Ishikawa (cell line): ENCODE measurements around the gene QSOX2.

Source experiments
- CREB1 ChIP-seq: IDR thresholded peaks from 2 replicates; pipeline ENCODE4 v1.6.1; 2012; ENCODE audit warnings: low read depth
- EGR1 ChIP-seq: IDR thresholded peaks from 2 replicates; pipeline ENCODE4 v1.6.1; 2012
- EP300 ChIP-seq: IDR thresholded peaks from 2 replicates; pipeline ENCODE4 v1.6.1; 2012; ENCODE audit warnings: borderline replicate concordance
- MAX ChIP-seq: IDR thresholded peaks from 2 replicates; pipeline ENCODE4 v1.6.1; 2012
- RAD21 ChIP-seq: IDR thresholded peaks from 2 replicates; pipeline ENCODE4 v1.6.1; 2012; ENCODE audit warnings: low read depth
- REST ChIP-seq: IDR thresholded peaks from 2 replicates; pipeline ENCODE4 v1.6.1; 2012; ENCODE audit warnings: low read depth, mild to moderate bottlenecking
- TAF1 ChIP-seq: IDR thresholded peaks from 2 replicates; pipeline ENCODE4 v1.6.1; 2012; ENCODE audit warnings: low read depth, mild to moderate bottlenecking
- TCF12 ChIP-seq: IDR thresholded peaks from 2 replicates; pipeline ENCODE4 v1.6.1; 2012; ENCODE audit warnings: low read depth
- USF1 ChIP-seq: IDR thresholded peaks from 2 replicates; pipeline ENCODE4 v1.6.1; 2012
- YY1 ChIP-seq: IDR thresholded peaks from 2 replicates; pipeline ENCODE4 v1.6.1; 2012; ENCODE audit warnings: low read depth

GRCh38 chr9:136169495-136169894 is 76.1 kb downstream of the QSOX2 start:
- TF ChIP-seq EP300 (no peak), MAX (no peak), TAF1 (no peak), USF1 (no peak), RAD21 (no peak), EGR1 (no peak), REST (no peak), YY1 (no peak), CREB1 (no peak), TCF12 (no peak)
